Cardiac muscle cell (in vitro differentiated cells and primary cell): ENCODE measurements around the gene FES. TPM values are rescaled to one million over a fixed set of nuclear protein-coding genes. Genes with fewer than 3 reads are reported as not detected.

Source experiments
- DNase-seq, 2 donors: peaks; one replicate each; pipeline versions ENCODE4 v3.0.0 to v3.0.0-alpha.2; 2010 to 2017; ENCODE audit warnings: low read depth in 1 of 2, low spot score in 1 of 2
- H3K27ac ChIP-seq: fragments of 200-600 bp; sonication (generic); 2 replicates; pipeline ENCODE4 v1.5.1; 2016
- H3K27me3 ChIP-seq: fragments of 200-600 bp; sonication (generic); 2 replicates; pipeline ENCODE4 v1.6.0; 2016; ENCODE audit warnings: control low read depth
- H3K36me3 ChIP-seq: fragments of 200-600 bp; sonication (generic); 2 replicates; pipeline ENCODE4 v1.5.1; 2016; ENCODE audit warnings: control low read depth
- H3K4me1 ChIP-seq: fragments of 200-600 bp; sonication (generic); 2 replicates; pipeline ENCODE4 v1.8.1; 2017; ENCODE audit warnings: low read depth, mild to moderate bottlenecking, mixed run types
- H3K4me3 ChIP-seq: fragments of 200-600 bp; sonication (generic); 2 replicates; pipeline ENCODE4 v1.5.1; 2016; ENCODE audit warnings: mild to moderate bottlenecking
- H3K9me3 ChIP-seq: fragments of 200-600 bp; sonication (generic); 2 replicates; pipeline ENCODE4 v1.5.1; 2017; ENCODE audit warnings: low read depth, mild to moderate bottlenecking, control low read depth
- polyA plus RNA-seq: library from polyadenylated mRNA; unstranded; fragments of >200 nt; fragmentation: Nextera tagmentation; extraction: Ambion mirVana; gene quantifications from 2 replicates; pipeline ENCODE4 v1.2.1, GENCODE V29; 2016
- total RNA-seq: library from RNA; depleted of rRNA; stranded (reverse); fragments of >200 nt; gene quantifications from 2 replicates; pipeline ENCODE4 v1.2.3, GENCODE V29; 2016
- TF ChIP-seq, protein P1 (sequence below): IDR thresholded peaks from 2 replicates; pipeline ENCODE4 v1.5.1; 2012; ENCODE audit warnings: low read depth, mild to moderate bottlenecking, low read length

Gene FES
- total and polyA plus RNA-seq, 2 experiments from 2014 or later, result 5.4 to 19.8 TPM

DNA sequence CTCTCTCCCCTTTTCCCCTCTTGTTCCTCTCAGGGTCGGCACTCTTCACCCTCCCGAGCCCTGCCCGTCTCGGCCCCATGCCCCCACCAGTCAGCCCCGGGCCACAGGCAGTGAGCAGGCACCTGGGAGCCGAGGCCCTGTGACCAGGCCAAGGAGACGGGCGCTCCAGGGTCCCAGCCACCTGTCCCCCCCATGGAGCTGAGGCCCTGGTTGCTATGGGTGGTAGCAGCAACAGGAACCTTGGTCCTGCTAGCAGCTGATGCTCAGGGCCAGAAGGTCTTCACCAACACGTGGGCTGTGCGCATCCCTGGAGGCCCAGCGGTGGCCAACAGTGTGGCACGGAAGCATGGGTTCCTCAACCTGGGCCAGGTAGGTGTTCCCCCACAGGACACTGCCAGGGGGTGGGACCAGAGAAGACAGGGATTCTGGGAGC, 8.7 kb upstream of the FES start:
- Histone ChIP-seq H3K4me3 (no peak overlapping the region), H3K4me1 (peaks cover 22% of the 10 kb centered on the region), H3K36me3 (peaks cover 18% of the 10 kb centered on the region), H3K27me3 (no peaks in the 10 kb centered on the region), H3K27ac (no peak overlapping the region), H3K9me3 (no peaks in the 10 kb centered on the region)
- TF ChIP-seq, protein P1, sequence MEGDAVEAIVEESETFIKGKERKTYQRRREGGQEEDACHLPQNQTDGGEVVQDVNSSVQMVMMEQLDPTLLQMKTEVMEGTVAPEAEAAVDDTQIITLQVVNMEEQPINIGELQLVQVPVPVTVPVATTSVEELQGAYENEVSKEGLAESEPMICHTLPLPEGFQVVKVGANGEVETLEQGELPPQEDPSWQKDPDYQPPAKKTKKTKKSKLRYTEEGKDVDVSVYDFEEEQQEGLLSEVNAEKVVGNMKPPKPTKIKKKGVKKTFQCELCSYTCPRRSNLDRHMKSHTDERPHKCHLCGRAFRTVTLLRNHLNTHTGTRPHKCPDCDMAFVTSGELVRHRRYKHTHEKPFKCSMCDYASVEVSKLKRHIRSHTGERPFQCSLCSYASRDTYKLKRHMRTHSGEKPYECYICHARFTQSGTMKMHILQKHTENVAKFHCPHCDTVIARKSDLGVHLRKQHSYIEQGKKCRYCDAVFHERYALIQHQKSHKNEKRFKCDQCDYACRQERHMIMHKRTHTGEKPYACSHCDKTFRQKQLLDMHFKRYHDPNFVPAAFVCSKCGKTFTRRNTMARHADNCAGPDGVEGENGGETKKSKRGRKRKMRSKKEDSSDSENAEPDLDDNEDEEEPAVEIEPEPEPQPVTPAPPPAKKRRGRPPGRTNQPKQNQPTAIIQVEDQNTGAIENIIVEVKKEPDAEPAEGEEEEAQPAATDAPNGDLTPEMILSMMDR, result no peak
- DNase-seq, result no peak

GRCh38 chr15:90876046-90876445, 8.3 kb upstream of the FES start:
- Histone ChIP-seq H3K4me1 (peaks cover 22% of the 10 kb centered on the region), H3K9me3 (no peaks in the 10 kb centered on the region), H3K27ac (no peak overlapping the region), H3K4me3 (no peak overlapping the region), H3K36me3 (peaks cover 18% of the 10 kb centered on the region), H3K27me3 (no peaks in the 10 kb centered on the region)
- DNase-seq, result no peak
- TF ChIP-seq, protein P1, result no peak

GRCh38 chr15:90876512-90877170, 7.7 kb upstream of the FES start:
- no peaks in the 10 kb centered on the region for H3K9me3 ChIP-seq
- H3K4me3 ChIP-seq, result no peak overlapping the region
- no peaks in the 10 kb centered on the region for H3K27me3 ChIP-seq
- peaks cover 22% of the 10 kb centered on the region for H3K4me1 ChIP-seq
- peaks cover 18% of the 10 kb centered on the region for H3K36me3 ChIP-seq
- no peak overlapping the region for H3K27ac ChIP-seq
- TF ChIP-seq, protein P1, result no peak
- no peak for DNase-seq

DNA sequence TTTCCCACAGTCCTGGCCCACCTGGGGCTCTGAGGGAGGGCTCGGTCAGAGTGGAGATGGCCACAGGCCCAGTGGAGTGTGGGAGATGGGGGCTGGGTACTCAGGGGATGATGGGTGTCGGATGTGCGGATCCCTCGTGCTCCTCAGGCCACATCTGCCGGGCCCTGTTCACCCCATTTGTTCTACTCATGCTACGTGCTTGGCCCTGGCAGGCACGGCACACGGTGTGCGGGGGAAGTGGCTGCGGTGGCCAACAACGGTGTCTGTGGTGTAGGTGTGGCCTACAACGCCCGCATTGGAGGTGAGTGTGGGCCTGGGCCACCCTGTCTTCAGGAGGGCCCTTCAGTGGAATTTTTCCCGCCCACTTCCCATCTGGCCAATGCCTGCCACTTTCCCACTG, 7.0 kb upstream of the FES start:
- H3K9me3 ChIP-seq, result no peaks in the 10 kb centered on the region
- peaks cover 22% of the 10 kb centered on the region for H3K4me1 ChIP-seq
- no peak overlapping the region for H3K27ac ChIP-seq
- H3K36me3 ChIP-seq, result peaks cover 18% of the 10 kb centered on the region
- no peak for DNase-seq
- no peaks in the 10 kb centered on the region for H3K27me3 ChIP-seq
- H3K4me3 ChIP-seq, result no peak overlapping the region
- TF ChIP-seq, protein P1, result no peak

- Histone ChIP-seq H3K4me3 (no peak overlapping the region), H3K36me3 (peaks cover 18% of the 10 kb centered on the region), H3K9me3 (no peaks in the 10 kb centered on the region), H3K27ac (no peak overlapping the region), H3K27me3 (no peaks in the 10 kb centered on the region), H3K4me1 (peaks cover 15% of the 10 kb centered on the region)
- no peak for DNase-seq
- TF ChIP-seq, protein P1, result no peak
Measured at GRCh38 chr15:90877996-90878395, 6.3 kb upstream of the FES start.
